ENCODE data around the gene SH2D6. TPM values are rescaled to one million over a fixed set of nuclear protein-coding genes. Genes with fewer than 3 reads are reported as not detected.
A peak's percentile ranks its signal among the peaks of the same experiment; 100 is the strongest.

SH2D6 gene
- total RNA-seq, 6 experiments from 2014 or later, result 0.40 to 3.7 (median 2.3) TPM; not detected in 2

DNA sequence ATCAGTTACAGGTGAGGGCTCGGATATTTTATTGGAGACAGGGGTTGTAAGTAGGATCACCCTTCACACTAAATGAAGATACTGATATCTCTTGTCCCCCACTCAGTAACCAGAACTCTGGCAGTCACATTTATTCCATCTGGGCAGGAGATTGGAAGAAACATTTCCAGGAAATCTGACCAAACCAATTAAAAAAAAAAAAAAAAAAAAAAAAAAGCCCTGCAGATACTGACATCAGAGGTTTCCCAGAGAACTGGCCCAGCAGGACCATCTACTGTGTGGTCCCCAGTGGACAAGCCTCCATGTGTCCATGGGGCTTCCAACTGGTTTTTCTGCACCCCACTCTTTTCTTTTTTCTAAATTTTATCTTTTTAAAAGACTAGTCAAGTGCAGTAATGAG, 41.3 kb downstream of the SH2D6 start:
- intact Hi-C loops (cut with DNase I), result no loop called here
- TF ChIP-seq CTCF (IDR thresholded peaks at IDR 0.05) (no peak), POLR2A (IDR thresholded peaks at IDR 0.05) (no peak)
- no peaks in the 10 kb centered on the region for H3K36me3 ChIP-seq
- 100% methylated on average over 1 of the region's 1 CpG for WGBS (ENCODE audit: insufficient coverage, low coverage, low lambda C conversion rate, missing lambda C conversion rate)
- H3K9me3 ChIP-seq, result no peaks in the 10 kb centered on the region
- no peak overlapping the region for H3K4me3 ChIP-seq
- H3K27ac ChIP-seq, result no peak overlapping the region
- H3K4me1 ChIP-seq, result no peaks in the 10 kb centered on the region
- DNase-seq, result no peak
- no peaks in the 10 kb centered on the region for H3K27me3 ChIP-seq
- no peak for ATAC-seq

DNA sequence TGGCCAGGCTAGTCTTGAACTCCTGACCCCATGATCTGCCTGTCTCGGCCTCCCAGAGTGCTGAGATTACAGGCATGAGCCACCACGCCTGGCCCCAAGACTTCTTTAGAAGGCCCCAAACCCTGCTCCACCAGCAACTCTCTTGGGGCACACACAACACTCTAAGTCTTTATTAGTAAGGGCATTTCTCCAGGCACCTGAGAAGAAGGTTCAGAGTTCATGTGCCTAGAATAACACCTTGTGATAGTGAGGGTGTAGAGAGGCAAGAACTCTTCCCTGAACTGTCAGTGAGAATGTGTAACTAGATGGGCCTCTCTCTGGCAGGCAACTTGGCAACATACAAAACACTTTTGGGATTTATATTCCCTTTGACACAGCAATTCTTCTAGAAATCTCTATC, 43.8 kb downstream of the SH2D6 start:
- H3K4me3 ChIP-seq, result no peak overlapping the region
- intact Hi-C loops (cut with DNase I), result no loop called here
- H3K4me1 ChIP-seq, result peaks cover 0 to 6% (median 2%) of the 10 kb centered on the region in 4 donors
- ATAC-seq (no peak), DNase-seq (no peak)
- 91% methylated on average over 2 of the region's 2 CpGs for WGBS (ENCODE audit: insufficient coverage, low coverage, low lambda C conversion rate, missing lambda C conversion rate)
- no peak for TF ChIP-seq CTCF (IDR thresholded peaks at IDR 0.05)
- no peak for TF ChIP-seq POLR2A (IDR thresholded peaks at IDR 0.05)
- H3K27ac ChIP-seq, result no peak overlapping the region
- H3K36me3 ChIP-seq, result no peaks in the 10 kb centered on the region
- no peaks in the 10 kb centered on the region for H3K9me3 ChIP-seq
- no peaks in the 10 kb centered on the region for H3K27me3 ChIP-seq

DNA sequence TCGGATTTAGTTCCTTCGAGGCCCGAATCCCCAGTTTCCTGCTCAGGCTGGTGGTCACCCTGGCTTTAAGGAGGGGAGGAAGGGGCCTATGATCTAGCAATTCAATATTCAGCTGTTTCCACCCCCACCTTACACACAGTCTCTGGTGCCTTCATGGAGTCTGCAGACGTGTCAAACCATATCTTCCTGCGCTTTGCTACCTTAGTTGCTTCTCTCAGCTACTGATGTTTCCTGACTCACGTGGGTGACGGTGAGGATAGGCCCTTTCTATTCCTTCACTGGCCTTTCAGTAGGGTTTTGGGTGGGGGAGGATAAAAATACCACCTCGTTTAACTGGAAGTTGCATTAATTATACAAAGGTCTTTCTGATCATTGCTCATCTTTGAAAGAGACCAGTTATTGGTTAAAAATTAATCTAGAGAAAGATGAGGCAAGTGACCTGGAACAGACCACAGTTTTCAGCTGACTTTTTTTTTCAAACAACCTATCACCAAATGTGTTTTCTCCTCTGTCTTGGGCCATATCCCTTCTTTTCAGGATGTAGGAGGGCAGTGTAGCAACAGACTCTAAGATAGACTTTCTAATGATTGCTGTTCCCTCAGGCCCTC, 49.7 kb downstream of the SH2D6 start:
- no peaks in the 10 kb centered on the region for H3K36me3 ChIP-seq
- H3K9me3 ChIP-seq, result no peaks in the 10 kb centered on the region
- peak; percentile 47 to 73 (median 61) for ATAC-seq
- peak overlapping the region; percentile 66 to 87 (median 84) for H3K27ac ChIP-seq
- intact Hi-C loops (cut with DNase I), result no loop called here
- TF ChIP-seq POLR2A (IDR thresholded peaks at IDR 0.05) (peak; percentile 35), CTCF (IDR thresholded peaks at IDR 0.05) (no peak)
- DNase-seq, result no peak
- peaks cover 0 to 60% (median 14%) of the 10 kb centered on the region in 4 donors for H3K4me1 ChIP-seq
- WGBS (ENCODE audit: insufficient coverage, low coverage, low lambda C conversion rate, missing lambda C conversion rate), result 24% methylated on average over 5 of the region's 8 CpGs
- H3K27me3 ChIP-seq, result no peaks in the 10 kb centered on the region
- H3K4me3 ChIP-seq, result no peak overlapping the region

GRCh38 chr2:85468704-85469349, 50.3 kb downstream of the SH2D6 start:
- H3K27ac ChIP-seq, result peak overlapping the region; percentile 34 to 87 (median 84)
- intact Hi-C loops (cut with DNase I), result no loop called here
- peaks cover 0 to 64% (median 14%) of the 10 kb centered on the region in 4 donors for H3K4me1 ChIP-seq
- ATAC-seq (peak; percentile 47 to 64 (median 54)), DNase-seq (peak; percentile 67 to 79 (median 79))
- no peaks in the 10 kb centered on the region for H3K36me3 ChIP-seq
- WGBS (ENCODE audit: insufficient coverage, low coverage, low lambda C conversion rate, missing lambda C conversion rate), result 34% methylated on average over 12 of the region's 12 CpGs
- H3K4me3 ChIP-seq, result no peak overlapping the region
- no peaks in the 10 kb centered on the region for H3K27me3 ChIP-seq
- H3K9me3 ChIP-seq, result no peaks in the 10 kb centered on the region
- TF ChIP-seq CTCF (IDR thresholded peaks at IDR 0.05), result no peak
- no peak for TF ChIP-seq POLR2A (IDR thresholded peaks at IDR 0.05)
